KMS-11 (cell line): ENCODE data around the gene MAP6.

Experiments
- H2AFZ ChIP-seq: fragments of 200-600 bp; sonication (generic); 2 replicates; pipeline ENCODE4 v1.6.1; 2016; ENCODE audit warnings: antibody characterized with exemption, mixed run types, low read depth
- H3K27ac ChIP-seq: fragments of 200-600 bp; sonication (generic); 2 replicates; pipeline ENCODE4 v1.6.1; 2016; ENCODE audit warnings: mild to moderate bottlenecking, mixed run types
- H3K27me3 ChIP-seq: fragments of 200-600 bp; sonication (generic); 2 replicates; pipeline ENCODE4 v1.6.1; 2017; ENCODE audit warnings: mild to moderate bottlenecking, low read depth, mixed run types, moderate library complexity; ENCODE audit not compliant: insufficient read depth
- H3K36me3 ChIP-seq: fragments of 200-600 bp; sonication (generic); 2 replicates; pipeline ENCODE4 v1.6.1; 2017; ENCODE audit warnings: mild to moderate bottlenecking, mixed run types; ENCODE audit not compliant: insufficient read depth
- H3K4me1 ChIP-seq: fragments of 200-600 bp; sonication (generic); 2 replicates; pipeline ENCODE4 v1.6.1; 2016; ENCODE audit warnings: mild to moderate bottlenecking, low read depth, mixed run types; ENCODE audit not compliant: poor library complexity, severe bottlenecking
- H3K4me2 ChIP-seq: fragments of 200-600 bp; sonication (generic); 2 replicates; pipeline ENCODE4 v1.7.0; 2016; ENCODE audit warnings: mild to moderate bottlenecking, mixed run types
- H3K4me3 ChIP-seq: fragments of 200-600 bp; sonication (generic); IDR thresholded peaks from 2 replicates; pipeline ENCODE4 v1.6.1; 2017; ENCODE audit warnings: low read depth, low read length, mixed read lengths; ENCODE audit not compliant: insufficient read depth
- H3K79me2 ChIP-seq: fragments of 200-600 bp; sonication (generic); 2 replicates; pipeline ENCODE4 v1.6.1; 2016; ENCODE audit warnings: low read depth, mixed run types; ENCODE audit not compliant: insufficient read depth
- H3K9ac ChIP-seq: fragments of 200-600 bp; sonication (generic); 2 replicates; pipeline ENCODE4 v1.6.1; 2016; ENCODE audit warnings: mild to moderate bottlenecking, mixed run types
- H4K20me1 ChIP-seq: fragments of 200-600 bp; sonication (generic); 2 replicates; pipeline ENCODE4 v1.6.1; 2016; ENCODE audit warnings: mild to moderate bottlenecking, mixed run types; ENCODE audit not compliant: insufficient read depth
- CTCF ChIP-seq: fragments of 200-600 bp; sonication (generic); conservative IDR thresholded peaks from 2 replicates; pipeline ENCODE4 v1.6.1; 2017; ENCODE audit warnings: low read depth, mild to moderate bottlenecking, antibody characterized with exemption, low read length, moderate library complexity, mixed read lengths

Gene MAP6

GRCh38 chr11:75596914-75597313 is 71.9 kb downstream of the MAP6 start:
- Histone ChIP-seq H3K27ac (no peak overlapping the region), H2AFZ (no peak overlapping the region), H4K20me1 (no peaks in the 10 kb centered on the region), H3K27me3 (no peaks in the 10 kb centered on the region), H3K4me2 (no peak overlapping the region), H3K36me3 (no peaks in the 10 kb centered on the region), H3K79me2 (no peaks in the 10 kb centered on the region), H3K4me1 (no peaks in the 10 kb centered on the region), H3K9ac (no peak overlapping the region), H3K4me3 (no peak overlapping the region)
- no peak for TF ChIP-seq CTCF

GRCh38 chr11:75595429-75595828 is 73.4 kb downstream of the MAP6 start:
- H3K4me1 ChIP-seq: no peaks in the 10 kb centered on the region
- H3K27me3 ChIP-seq: no peaks in the 10 kb centered on the region
- no peaks in the 10 kb centered on the region for H3K36me3 ChIP-seq
- no peaks in the 10 kb centered on the region for H4K20me1 ChIP-seq
- no peak overlapping the region for H3K27ac ChIP-seq
- H3K4me2 ChIP-seq: no peak overlapping the region
- H2AFZ ChIP-seq: no peak overlapping the region
- no peaks in the 10 kb centered on the region for H3K79me2 ChIP-seq
- no peak overlapping the region for H3K9ac ChIP-seq
- H3K4me3 ChIP-seq: no peak overlapping the region
- TF ChIP-seq CTCF: no peak

- TF ChIP-seq CTCF: no peak
- Histone ChIP-seq H2AFZ (no peak overlapping the region), H3K4me1 (no peaks in the 10 kb centered on the region), H3K27ac (no peak overlapping the region), H4K20me1 (no peaks in the 10 kb centered on the region), H3K79me2 (no peaks in the 10 kb centered on the region), H3K9ac (no peak overlapping the region), H3K27me3 (no peaks in the 10 kb centered on the region), H3K4me3 (no peak overlapping the region), H3K4me2 (no peak overlapping the region), H3K36me3 (no peaks in the 10 kb centered on the region)
Measured at GRCh38 chr11:75594211-75594610, 74.6 kb downstream of the MAP6 start.

- Histone ChIP-seq H3K27ac (no peak overlapping the region), H3K9ac (no peak overlapping the region), H3K27me3 (no peaks in the 10 kb centered on the region), H3K36me3 (no peaks in the 10 kb centered on the region), H3K4me2 (no peak overlapping the region), H4K20me1 (no peaks in the 10 kb centered on the region), H3K4me3 (no peak overlapping the region), H3K79me2 (no peaks in the 10 kb centered on the region), H3K4me1 (no peaks in the 10 kb centered on the region), H2AFZ (no peak overlapping the region)
- TF ChIP-seq CTCF: no peak
Measured at GRCh38 chr11:75593286-75593915, 75.4 kb downstream of the MAP6 start.
